ENCODE data around the gene OR52B6.
"Not testable (repeated sequence)": the region's sequence is repeated elsewhere in the genome, so short reads cannot be mapped to it uniquely, and the experiment has no call there.

OR52B6 gene

DNA sequence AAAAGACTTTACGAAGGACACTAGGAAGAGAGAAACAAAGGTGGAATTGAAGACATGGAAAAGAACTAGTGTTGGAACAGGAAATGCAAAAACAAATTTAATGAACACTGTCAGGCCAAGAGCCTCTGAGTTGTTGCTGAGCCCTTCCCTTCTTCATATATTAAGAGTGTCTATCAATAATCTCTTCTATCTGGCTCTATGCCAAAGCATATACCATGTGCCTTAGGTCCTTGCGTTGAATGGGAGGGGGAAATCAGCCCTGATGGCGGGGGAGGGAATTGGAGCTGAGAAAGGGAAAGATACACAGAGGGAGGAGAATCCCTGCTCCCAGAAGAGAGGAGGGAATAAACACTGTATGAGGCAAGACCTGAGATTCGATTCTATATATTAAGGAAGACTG, 5.5 kb upstream of the OR52B6 start:
- Mint-ChIP-seq H3K4me3 (no peak overlapping the region), H3K9me3 (no peaks in the 10 kb centered on the region), H3K27ac (no peak overlapping the region), H3K27me3 (peaks cover 5% of the 10 kb centered on the region), H3K4me1 (peaks cover 5% of the 10 kb centered on the region), H3K36me3 (ENCODE audit: low read depth) (peaks cover 3% of the 10 kb centered on the region)
- DNase-seq (no peak), ATAC-seq (no peak)

- peaks cover 1% of the 10 kb centered on the region for H3K27me3 Mint-ChIP-seq
- ATAC-seq, result no peak
- H3K27ac Mint-ChIP-seq, result no peak overlapping the region
- no peaks in the 10 kb centered on the region for H3K4me1 Mint-ChIP-seq
- no peaks in the 10 kb centered on the region for H3K9me3 Mint-ChIP-seq
- DNase-seq, result no peak
- H3K36me3 Mint-ChIP-seq (ENCODE audit: low read depth), result no peaks in the 10 kb centered on the region
- no peak overlapping the region for H3K4me3 Mint-ChIP-seq
These were observed 3.6 kb upstream of the OR52B6 start for GRCh38 chr11:5577101-5577500.

DNA sequence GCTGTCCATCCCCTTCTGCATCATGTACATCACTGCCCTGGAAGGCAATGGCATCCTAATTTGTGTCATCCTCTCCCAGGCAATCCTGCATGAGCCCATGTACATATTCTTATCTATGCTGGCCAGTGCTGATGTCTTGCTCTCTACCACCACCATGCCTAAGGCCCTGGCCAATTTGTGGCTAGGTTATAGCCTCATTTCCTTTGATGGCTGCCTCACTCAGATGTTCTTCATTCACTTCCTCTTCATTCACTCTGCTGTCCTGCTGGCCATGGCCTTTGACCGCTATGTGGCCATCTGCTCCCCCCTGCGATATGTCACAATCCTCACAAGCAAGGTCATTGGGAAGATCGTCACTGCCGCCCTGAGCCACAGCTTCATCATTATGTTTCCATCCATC, 337 bp downstream of the OR52B6 start:
- Mint-ChIP-seq H3K27ac (no peak overlapping the region), H3K27me3 (peaks cover 1% of the 10 kb centered on the region)

DNA sequence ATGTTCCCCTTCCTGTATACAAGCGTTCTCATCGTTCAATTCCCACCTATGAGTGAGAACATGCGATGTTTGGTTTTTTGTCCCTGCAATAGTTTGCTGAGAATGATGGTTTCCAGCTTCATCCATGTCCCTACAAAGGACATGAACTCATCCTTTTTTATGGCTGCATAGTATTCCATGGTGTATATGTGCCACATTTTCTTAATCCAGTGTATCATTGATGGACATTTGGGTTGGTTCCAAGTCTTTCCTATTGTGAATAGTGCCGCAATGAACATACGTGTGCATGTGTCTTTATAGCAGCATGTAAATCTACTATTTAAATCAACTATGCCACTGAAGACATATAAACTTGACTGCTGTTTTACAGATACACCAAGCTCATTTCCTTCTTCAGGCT, 3.8 kb downstream of the OR52B6 start:
- H3K4me1 Mint-ChIP-seq, DNase-seq, ATAC-seq: not testable (repeated sequence)

More for the DNA sequence above, 337 bp downstream of the OR52B6 start:
- ATAC-seq (no peak), DNase-seq (no peak)
- Mint-ChIP-seq H3K4me1 (no peaks in the 10 kb centered on the region), H3K36me3 (ENCODE audit: low read depth) (peaks cover 1% of the 10 kb centered on the region), H3K4me3 (no peak overlapping the region), H3K9me3 (no peaks in the 10 kb centered on the region)

GRCh38 chr11:5589906-5590305, 9.2 kb downstream of the OR52B6 start:
- not testable (repeated sequence) for DNase-seq, H3K27ac Mint-ChIP-seq

More for the DNA sequence above, 3.8 kb downstream of the OR52B6 start:
- H3K4me3 Mint-ChIP-seq; H3K27ac Mint-ChIP-seq; H3K27me3 Mint-ChIP-seq; H3K9me3 Mint-ChIP-seq; H3K36me3 Mint-ChIP-seq (ENCODE audit: low read depth): not testable (repeated sequence)

GRCh38 chr11:5591613-5592012, 10.9 kb downstream of the OR52B6 start:
- no peaks in the 10 kb centered on the region for H3K9me3 Mint-ChIP-seq
- DNase-seq (no peak), ATAC-seq (peak; percentile 57)
- H3K27ac Mint-ChIP-seq, result no peak overlapping the region
- H3K4me3 Mint-ChIP-seq, result no peak overlapping the region
- H3K4me1 Mint-ChIP-seq, result peaks cover 6% of the 10 kb centered on the region
- no peaks in the 10 kb centered on the region for H3K36me3 Mint-ChIP-seq (ENCODE audit: low read depth)
- H3K27me3 Mint-ChIP-seq, result peaks cover 2% of the 10 kb centered on the region

More at GRCh38 chr11:5589906-5590305, 9.2 kb downstream of the OR52B6 start:
- H3K9me3 Mint-ChIP-seq; H3K4me1 Mint-ChIP-seq; H3K27me3 Mint-ChIP-seq; ATAC-seq; H3K36me3 Mint-ChIP-seq (ENCODE audit: low read depth); H3K4me3 Mint-ChIP-seq: not testable (repeated sequence)

DNA sequence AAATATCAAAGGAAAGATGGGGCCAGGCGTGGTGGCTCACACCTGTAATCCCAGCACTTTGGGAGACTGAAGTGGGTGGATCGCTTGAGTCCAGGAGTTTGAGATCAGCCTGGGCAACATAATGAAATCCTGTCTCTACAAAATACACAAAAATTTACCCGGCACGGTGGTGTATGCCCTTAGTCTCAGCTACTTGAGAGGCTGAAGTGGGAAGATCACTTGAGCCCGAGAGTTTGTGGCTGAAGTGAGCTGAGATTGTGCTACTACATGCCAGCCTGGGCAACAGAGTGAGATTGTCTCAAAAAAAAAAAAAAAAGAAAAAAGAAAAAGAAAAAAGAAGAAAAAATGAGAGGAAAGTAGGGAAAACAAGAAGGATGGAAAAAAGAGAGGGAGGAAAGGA, 11.9 kb downstream of the OR52B6 start:
- Mint-ChIP-seq H3K27me3 (peaks cover 7% of the 10 kb centered on the region), H3K4me3 (no peak overlapping the region), H3K36me3 (ENCODE audit: low read depth) (no peaks in the 10 kb centered on the region), H3K4me1 (peaks cover 11% of the 10 kb centered on the region), H3K9me3 (no peaks in the 10 kb centered on the region), H3K27ac (no peak overlapping the region)
- DNase-seq, result no peak
- no peak for ATAC-seq

DNA sequence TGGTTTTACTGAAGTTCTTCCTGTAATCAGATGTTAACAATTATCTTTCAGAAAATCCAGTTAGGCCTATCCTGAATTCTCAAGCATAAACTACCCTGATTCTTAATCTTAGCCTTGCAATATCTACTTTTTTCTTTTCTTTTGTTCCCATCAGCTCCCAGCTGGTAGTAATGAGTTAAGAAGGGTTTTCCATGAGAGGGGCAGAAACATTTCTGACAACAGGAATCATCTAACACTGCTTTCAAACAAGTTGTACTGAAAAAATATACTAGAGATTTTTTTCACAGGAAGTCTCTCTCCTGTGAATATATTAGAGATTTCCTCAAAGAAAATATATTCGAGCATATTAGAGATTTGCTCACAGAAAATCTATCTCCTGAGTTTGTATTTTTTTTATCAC, 12.5 kb downstream of the OR52B6 start:
- Mint-ChIP-seq H3K4me3 (no peak overlapping the region), H3K9me3 (no peaks in the 10 kb centered on the region), H3K36me3 (ENCODE audit: low read depth) (no peaks in the 10 kb centered on the region), H3K4me1 (peaks cover 11% of the 10 kb centered on the region), H3K27ac (no peak overlapping the region), H3K27me3 (peaks cover 7% of the 10 kb centered on the region)
- ATAC-seq (no peak), DNase-seq (no peak)

DNA sequence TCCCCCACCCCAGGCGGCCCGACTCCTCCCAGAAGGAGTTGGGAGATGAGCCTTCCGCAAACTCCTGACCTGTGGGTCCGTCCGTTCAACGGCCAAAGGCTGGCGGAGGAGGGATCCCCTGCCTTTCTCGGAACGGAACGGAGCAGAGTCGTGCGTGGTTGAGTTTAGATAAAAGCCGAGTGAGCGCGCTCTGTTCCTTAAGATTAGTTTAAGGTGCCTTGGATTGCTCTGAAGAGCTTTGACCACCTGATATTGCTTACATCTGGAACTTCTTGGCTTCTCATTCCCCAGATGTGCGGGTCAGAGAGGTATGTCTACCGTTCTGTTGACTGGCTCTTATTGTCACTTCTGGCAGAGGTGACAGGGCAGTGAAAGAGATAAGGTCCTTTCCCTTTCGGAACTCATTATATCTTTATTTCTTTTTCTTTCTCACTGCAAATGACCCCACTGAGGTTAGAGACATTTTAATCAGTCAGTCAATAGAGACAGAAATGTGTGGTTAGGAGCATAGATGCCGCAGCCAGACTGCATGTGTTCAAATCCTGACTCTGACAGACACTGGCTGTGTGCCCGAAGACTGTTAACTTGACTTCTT, 16.0 kb downstream of the OR52B6 start, which contains the start of gene TRIM6:
TSS of gene TRIM6 (plus strand) at position 31 of the 595 bp plus-strand sequence. CDS start at position 292, 261 bp downstream.
- no peak for ATAC-seq
- Mint-ChIP-seq H3K4me1 (peaks cover 8% of the 10 kb centered on the region), H3K9me3 (no peaks in the 10 kb centered on the region), H3K36me3 (ENCODE audit: low read depth) (no peaks in the 10 kb centered on the region), H3K27ac (peak within 1 kb of the TSS; percentile 67), H3K4me3 (peak within 1 kb of the TSS; percentile 78), H3K27me3 (peaks cover 9% of the 10 kb centered on the region)
- DNase-seq, result no peak

DNA sequence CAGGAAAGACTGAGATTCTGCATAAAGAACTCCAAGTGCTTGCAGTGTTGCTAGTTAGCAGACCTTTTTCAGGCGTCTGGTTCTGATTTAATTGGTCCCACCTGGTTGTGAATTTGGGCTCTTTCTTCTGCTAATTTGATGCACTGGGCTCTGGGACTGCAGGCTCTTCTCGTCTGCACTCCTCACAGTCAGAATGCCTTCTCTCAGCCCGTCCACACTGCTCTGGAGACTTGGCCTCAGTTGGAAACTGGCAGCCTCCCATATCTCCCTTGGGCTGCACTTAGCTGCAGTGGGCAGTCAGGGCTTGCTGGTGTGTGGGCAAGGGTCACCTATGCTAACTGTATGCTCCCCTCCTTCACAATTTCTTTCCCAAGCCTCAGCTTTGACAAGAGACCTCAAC, 17.3 kb downstream of the OR52B6 start:
- Mint-ChIP-seq H3K4me1 (peaks cover 8% of the 10 kb centered on the region), H3K27me3 (peaks cover 9% of the 10 kb centered on the region), H3K36me3 (ENCODE audit: low read depth) (no peaks in the 10 kb centered on the region), H3K9me3 (no peaks in the 10 kb centered on the region), H3K4me3 (no peak overlapping the region), H3K27ac (no peak overlapping the region)
- DNase-seq, result no peak
- ATAC-seq, result no peak

DNA sequence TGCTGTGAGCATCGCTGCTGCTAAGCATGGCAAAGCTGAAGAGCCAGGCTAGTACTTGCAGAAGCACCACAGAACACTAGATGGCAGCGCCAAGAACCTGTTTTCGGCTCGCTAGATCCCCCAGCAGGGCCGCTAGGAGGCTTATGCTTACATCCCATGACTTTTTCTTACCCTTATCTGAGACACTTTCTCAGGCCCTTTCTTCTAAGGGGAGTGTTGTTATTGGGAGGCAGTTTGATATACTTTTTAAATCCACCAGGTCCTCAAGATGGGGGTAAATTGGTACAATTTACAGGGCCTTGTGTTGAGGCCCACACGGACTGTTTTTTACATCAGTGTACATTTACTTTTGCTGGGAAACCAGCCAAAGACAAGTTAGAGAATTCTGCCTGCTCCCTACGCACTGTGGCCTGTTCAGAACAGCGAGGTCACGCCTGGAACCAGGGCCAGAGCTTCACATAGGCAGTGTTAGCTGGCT, 19.7 kb downstream of the OR52B6 start:
- H3K4me3 Mint-ChIP-seq, result no peak overlapping the region

DNA sequence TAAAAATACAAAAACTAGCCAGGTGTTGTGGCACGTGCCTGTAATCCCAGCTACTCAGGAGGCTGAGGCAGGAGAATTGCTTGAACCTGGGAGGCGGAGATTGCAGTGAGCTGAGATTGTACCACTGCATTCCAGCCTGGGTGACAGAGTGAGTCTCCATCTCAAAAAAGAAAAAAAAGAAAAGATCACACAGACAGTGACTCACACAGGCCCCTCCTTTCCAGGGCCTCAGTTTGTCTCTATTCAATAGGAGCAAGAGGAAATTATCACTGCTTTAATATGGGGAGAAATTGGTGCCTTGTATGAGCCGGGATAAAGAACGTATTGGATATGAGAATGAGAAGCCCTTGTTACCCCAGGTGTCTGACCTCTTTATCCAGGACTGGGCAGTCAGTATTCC, 22.1 kb downstream of the OR52B6 start:
- H3K9me3 Mint-ChIP-seq; H3K27ac Mint-ChIP-seq; H3K4me1 Mint-ChIP-seq; H3K36me3 Mint-ChIP-seq (ENCODE audit: low read depth); H3K27me3 Mint-ChIP-seq; ATAC-seq; H3K4me3 Mint-ChIP-seq; DNase-seq: not testable (repeated sequence)

More for the DNA sequence above, 19.7 kb downstream of the OR52B6 start:
- peak; percentile 52 for DNase-seq
- no peaks in the 10 kb centered on the region for H3K9me3 Mint-ChIP-seq
- no peak overlapping the region for H3K27ac Mint-ChIP-seq
- H3K4me1 Mint-ChIP-seq, result peaks cover 8% of the 10 kb centered on the region
- H3K27me3 Mint-ChIP-seq, result peaks cover 9% of the 10 kb centered on the region
- H3K36me3 Mint-ChIP-seq (ENCODE audit: low read depth), result no peaks in the 10 kb centered on the region
- ATAC-seq, result peak; percentile 87

DNA sequence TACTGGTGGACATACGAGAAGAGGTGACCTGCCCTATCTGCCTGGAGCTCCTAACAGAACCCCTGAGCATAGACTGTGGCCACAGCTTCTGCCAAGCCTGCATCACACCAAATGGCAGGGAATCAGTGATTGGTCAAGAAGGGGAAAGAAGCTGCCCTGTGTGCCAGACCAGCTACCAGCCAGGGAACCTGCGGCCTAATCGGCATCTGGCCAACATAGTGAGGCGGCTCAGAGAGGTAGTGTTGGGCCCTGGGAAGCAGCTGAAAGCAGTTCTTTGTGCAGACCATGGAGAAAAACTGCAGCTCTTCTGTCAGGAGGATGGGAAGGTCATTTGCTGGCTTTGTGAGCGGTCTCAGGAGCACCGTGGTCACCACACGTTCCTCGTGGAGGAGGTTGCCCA, 22.6 kb downstream of the OR52B6 start:
- no peaks in the 10 kb centered on the region for H3K4me1 Mint-ChIP-seq
- H3K9me3 Mint-ChIP-seq, result no peaks in the 10 kb centered on the region
- DNase-seq, result no peak
- no peak overlapping the region for H3K4me3 Mint-ChIP-seq
- peaks cover 2% of the 10 kb centered on the region for H3K27me3 Mint-ChIP-seq
- ATAC-seq, result no peak
- H3K27ac Mint-ChIP-seq, result no peak overlapping the region
- no peaks in the 10 kb centered on the region for H3K36me3 Mint-ChIP-seq (ENCODE audit: low read depth)

DNA sequence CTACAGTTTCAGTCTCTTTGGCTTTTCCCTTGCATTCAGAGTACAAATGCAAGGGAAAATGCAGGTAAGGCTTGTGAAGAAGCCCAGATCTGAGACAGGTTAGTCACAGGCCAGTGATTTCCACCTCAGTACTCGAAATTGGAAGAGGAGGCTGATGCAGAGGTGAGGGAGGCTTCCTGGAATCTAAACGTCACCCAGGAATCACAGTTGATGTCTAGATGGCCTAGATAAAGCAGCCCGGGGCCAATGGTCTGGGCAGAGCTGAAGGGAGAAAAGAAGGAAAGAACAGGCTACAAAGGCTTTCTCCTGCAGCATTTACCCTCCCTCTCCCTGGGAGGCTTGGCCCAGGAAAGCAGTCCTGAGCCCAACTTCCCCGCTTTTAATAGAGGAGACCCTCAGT, 24.2 kb downstream of the OR52B6 start:
- Mint-ChIP-seq H3K4me3 (no peak overlapping the region), H3K27ac (no peak overlapping the region), H3K36me3 (ENCODE audit: low read depth) (no peaks in the 10 kb centered on the region), H3K4me1 (no peaks in the 10 kb centered on the region), H3K9me3 (no peaks in the 10 kb centered on the region), H3K27me3 (no peaks in the 10 kb centered on the region)
- ATAC-seq, result no peak
- no peak for DNase-seq

- H3K4me1 Mint-ChIP-seq, result no peaks in the 10 kb centered on the region
- H3K36me3 Mint-ChIP-seq (ENCODE audit: low read depth), result no peaks in the 10 kb centered on the region
- H3K4me3 Mint-ChIP-seq, result no peak overlapping the region
- no peak overlapping the region for H3K27ac Mint-ChIP-seq
- H3K27me3 Mint-ChIP-seq, result no peaks in the 10 kb centered on the region
- DNase-seq (no peak), ATAC-seq (peak; percentile 31)
- no peaks in the 10 kb centered on the region for H3K9me3 Mint-ChIP-seq
These were observed 25.2 kb downstream of the OR52B6 start for GRCh38 chr11:5605849-5606248.

- Mint-ChIP-seq H3K27me3 (no peaks in the 10 kb centered on the region), H3K4me1 (no peaks in the 10 kb centered on the region), H3K27ac (no peak overlapping the region), H3K9me3 (no peaks in the 10 kb centered on the region), H3K4me3 (no peak overlapping the region), H3K36me3 (ENCODE audit: low read depth) (no peaks in the 10 kb centered on the region)
- DNase-seq (no peak), ATAC-seq (no peak)
These were observed 28.1 kb downstream of the OR52B6 start for GRCh38 chr11:5608808-5609207.

All from activated naive CD8-positive, alpha-beta T cell treated with anti-CD3 and anti-CD28 coated beads, Interleukin-2, amount 50 U/mL, for 24 hours (primary cell).